A549 (cell line): ENCODE data around the gene LRSAM1. TPM values are rescaled to one million over a fixed set of nuclear protein-coding genes. Genes with fewer than 3 reads are reported as not detected.

Source experiments
- ATAC-seq, 2 experiments: fragments of 200-7000 bp in 1 of 2; fragments of >200 bp in 1 of 2; cut with Nextera tagmentation in 1 of 2; cut with Tn5 transposase in 1 of 2; 3 replicates each; pipeline versions ENCODE4 v1.8.0 to v1.9.1; 2018 to 2020; ENCODE audit warnings: mild to moderate bottlenecking in 1 of 2, moderate library complexity in 1 of 2
- CTCF ChIA-PET: fragments of 300-600 bp; sonication (Branson Sonifier 250); formaldehyde crosslinking; extraction: SDS; loops from one replicate; lab custom pipeline; 2021; ENCODE audit warnings: antibody characterized with exemption, inconsistent platforms; lab: Yijun Ruan, JAX
- POLR2A ChIA-PET: fragments of 350-600 bp; formaldehyde crosslinking; extraction: SDS; loops from one replicate; lab custom pipeline; 2021; ENCODE audit warnings: antibody characterized with exemption, inconsistent platforms; lab: Yijun Ruan, JAX
- DNase-seq, 2 experiments: peaks; one replicate each; pipeline versions ENCODE4 v3.0.0 to v3.0.0-alpha.2; 2011 to 2016; ENCODE audit warnings: low read depth in 1 of 2, low spot score in 1 of 2
- FAIRE-seq: peaks from 2 replicates; lab custom pipeline; 2011; peaks lifted over from hg19 to GRCh38; lab: Jason Lieb, UNC
- H3K27ac ChIP-seq, 2 experiments: fragments of >200 bp; sonication (Bioruptor Twin); formaldehyde crosslinking; 3 replicates each; pipeline ENCODE4 v1.5.1; 2016 to 2017
- H3K4me1 ChIP-seq: fragments of >200 bp; sonication (Bioruptor Twin); formaldehyde crosslinking; 3 replicates; pipeline ENCODE4 v1.6.1; 2016
- H3K4me2 ChIP-seq: fragments of >200 bp; sonication (Bioruptor Twin); formaldehyde crosslinking; 3 replicates; pipeline ENCODE4 v1.6.1; 2016
- H3K4me3 ChIP-seq: fragments of >200 bp; sonication (Bioruptor Twin); formaldehyde crosslinking; 3 replicates; pipeline ENCODE4 v1.5.1; 2016
- H3K9me3 ChIP-seq: fragments of >200 bp; sonication (Bioruptor Twin); formaldehyde crosslinking; 3 replicates; pipeline ENCODE4 v1.6.1; 2016
- BHLHE40 ChIP-seq: IDR thresholded peaks from 2 replicates; pipeline ENCODE4 v1.6.1; 2012; ENCODE audit warnings: low read depth, low read length, inconsistent platforms
- CHD2 ChIP-seq: fragments of 150-350 bp; IDR thresholded peaks from 2 replicates; pipeline ENCODE4 v1.6.1; 2014; ENCODE audit warnings: low read length; ENCODE audit not compliant: partially characterized antibody
- E2F6 ChIP-seq: IDR thresholded peaks from 2 replicates; pipeline ENCODE4 v1.6.1; 2012; ENCODE audit warnings: low read depth, borderline replicate concordance
- FOXS1 ChIP-seq: fragments of 250-450 bp; sonication (Bioruptor Pico); IDR thresholded peaks from 2 replicates; pipeline ENCODE4 v1.5.0; 2020; ENCODE audit warnings: mild to moderate bottlenecking, moderate library complexity
- HOXA7 ChIP-seq: fragments of 250-450 bp; sonication (Bioruptor Pico); IDR thresholded peaks from 2 replicates; pipeline ENCODE4 v1.5.0; 2020; ENCODE audit warnings: mild to moderate bottlenecking, moderate library complexity
- HOXB5 ChIP-seq: fragments of 250-450 bp; sonication (Bioruptor Pico); IDR thresholded peaks from 2 replicates; pipeline ENCODE4 v1.5.0; 2020; ENCODE audit warnings: mild to moderate bottlenecking, moderate library complexity
- JUN ChIP-seq, 2 experiments: fragments of >200 bp; sonication (Bioruptor Twin); formaldehyde crosslinking; IDR thresholded peaks; 2 replicates in 1 of 2; 3 replicates in 1 of 2; pipeline ENCODE4 v1.6.1; 2016 to 2017
- KDM1A ChIP-seq: fragments of 200-600 bp; sonication (generic); IDR thresholded peaks from 2 replicates; pipeline ENCODE4 v1.6.1; 2016; ENCODE audit warnings: low read depth, mild to moderate bottlenecking
- MAFK ChIP-seq: fragments of 450-650 bp; IDR thresholded peaks from 2 replicates; pipeline ENCODE4 v1.6.1; 2014; ENCODE audit not compliant: partially characterized antibody
- MAZ ChIP-seq: fragments of 150-350 bp; IDR thresholded peaks from 2 replicates; pipeline ENCODE4 v1.6.1; 2014; ENCODE audit warnings: antibody characterized with exemption, low read depth, low read length, borderline replicate concordance
- MYC ChIP-seq: IDR thresholded peaks from 2 replicates; pipeline ENCODE4 v1.6.1; 2012; ENCODE audit warnings: mild to moderate bottlenecking, inconsistent platforms, low read length, improper control_type of control experiment, borderline replicate concordance
- NFE2L2 ChIP-seq: fragments of 150-350 bp; conservative IDR thresholded peaks from 2 replicates; pipeline ENCODE4 v1.6.1; 2014; ENCODE audit warnings: low read length
- NPAS2 ChIP-seq: fragments of 250-450 bp; sonication (Bioruptor Pico); IDR thresholded peaks from 2 replicates; pipeline ENCODE4 v1.8.0; 2022; ENCODE audit warnings: mild to moderate bottlenecking, moderate library complexity, borderline replicate concordance
- NR3C1 ChIP-seq: fragments of >200 bp; sonication (Bioruptor Twin); formaldehyde crosslinking; IDR thresholded peaks from 3 replicates; pipeline ENCODE4 v1.6.1; 2017
- PHF8 ChIP-seq: fragments of 200-600 bp; sonication (generic); IDR thresholded peaks from 2 replicates; pipeline ENCODE4 v1.6.1; 2016; ENCODE audit warnings: low read depth, mild to moderate bottlenecking, antibody characterized with exemption, moderate library complexity, borderline replicate concordance
- POLR2A ChIP-seq: IDR thresholded peaks from 2 replicates; pipeline ENCODE4 v1.6.1; 2012; ENCODE audit warnings: mild to moderate bottlenecking, low read length
- POLR2AphosphoS2 ChIP-seq: conservative IDR thresholded peaks from 2 replicates; pipeline ENCODE4 v1.6.1; 2012; ENCODE audit warnings: low read length, improper control_type of control experiment, inconsistent platforms
- RCOR1 ChIP-seq: fragments of 150-350 bp; IDR thresholded peaks from 2 replicates; pipeline ENCODE4 v1.6.1; 2014; ENCODE audit warnings: antibody characterized with exemption, low read length, low read depth
- RFX5 ChIP-seq: fragments of 450-650 bp; IDR thresholded peaks from 2 replicates; pipeline ENCODE4 v1.7.1; 2014; ENCODE audit warnings: antibody characterized with exemption, mild to moderate bottlenecking, moderate library complexity
- SMC3 ChIP-seq: fragments of >200 bp; sonication (Bioruptor Twin); formaldehyde crosslinking; IDR thresholded peaks from 3 replicates; pipeline ENCODE4 v1.6.1; 2018; ENCODE audit warnings: inconsistent platforms
- SREBF2 ChIP-seq: fragments of 450-650 bp; IDR thresholded peaks from 2 replicates; pipeline ENCODE4 v1.6.1; 2014; ENCODE audit warnings: mild to moderate bottlenecking, moderate library complexity
- ZFP36 ChIP-seq: fragments of 450-650 bp; IDR thresholded peaks from 2 replicates; pipeline ENCODE4 v1.6.1; 2014; ENCODE audit warnings: borderline replicate concordance; ENCODE audit not compliant: partially characterized antibody
- ZNF302 ChIP-seq: fragments of 250-450 bp; sonication (Bioruptor Pico); IDR thresholded peaks from 2 replicates; pipeline ENCODE4 v1.9.0; 2021; ENCODE audit warnings: inconsistent platforms, mild to moderate bottlenecking, moderate library complexity
- ZSCAN20 ChIP-seq: fragments of 250-450 bp; sonication (Bioruptor Pico); IDR thresholded peaks from 2 replicates; pipeline ENCODE4 v1.8.0; 2022; ENCODE audit warnings: mild to moderate bottlenecking, moderate library complexity
- WGBS: methylation state at CpG from one replicate; pipeline ENCODE4 v1.1.6; 2017; ENCODE audit errors: missing lambda C conversion rate; 5-methylcytosine and 5-hydroxymethylcytosine counted together
- polyA plus RNA-seq, 4 experiments: library from polyadenylated mRNA; depleted of rRNA in 3 of 4; stranded (reverse); fragments of >200 nt; fragmentation: RNase III in 1 of 4; extraction: RNeasy Plus Mini Kit Qiagen cat#74134 plus additional on column Dnase treatment in 1 of 4; gene quantifications; 2 replicates in 3 of 4; 3 replicates in 1 of 4; pipeline ENCODE4 v1.2.3, GENCODE V29; 2011 to 2017
- TF ChIP-seq, protein P1 (sequence below): fragments of 250-450 bp; sonication (Bioruptor Pico); IDR thresholded peaks from 2 replicates; pipeline ENCODE4 v1.5.0; 2021; ENCODE audit warnings: mild to moderate bottlenecking, moderate library complexity, borderline replicate concordance

LRSAM1 gene
- polyA plus RNA-seq, 2 of the 4 experiments (the other 2 are of a cell fraction): 5.1 to 10.0 TPM

DNA sequence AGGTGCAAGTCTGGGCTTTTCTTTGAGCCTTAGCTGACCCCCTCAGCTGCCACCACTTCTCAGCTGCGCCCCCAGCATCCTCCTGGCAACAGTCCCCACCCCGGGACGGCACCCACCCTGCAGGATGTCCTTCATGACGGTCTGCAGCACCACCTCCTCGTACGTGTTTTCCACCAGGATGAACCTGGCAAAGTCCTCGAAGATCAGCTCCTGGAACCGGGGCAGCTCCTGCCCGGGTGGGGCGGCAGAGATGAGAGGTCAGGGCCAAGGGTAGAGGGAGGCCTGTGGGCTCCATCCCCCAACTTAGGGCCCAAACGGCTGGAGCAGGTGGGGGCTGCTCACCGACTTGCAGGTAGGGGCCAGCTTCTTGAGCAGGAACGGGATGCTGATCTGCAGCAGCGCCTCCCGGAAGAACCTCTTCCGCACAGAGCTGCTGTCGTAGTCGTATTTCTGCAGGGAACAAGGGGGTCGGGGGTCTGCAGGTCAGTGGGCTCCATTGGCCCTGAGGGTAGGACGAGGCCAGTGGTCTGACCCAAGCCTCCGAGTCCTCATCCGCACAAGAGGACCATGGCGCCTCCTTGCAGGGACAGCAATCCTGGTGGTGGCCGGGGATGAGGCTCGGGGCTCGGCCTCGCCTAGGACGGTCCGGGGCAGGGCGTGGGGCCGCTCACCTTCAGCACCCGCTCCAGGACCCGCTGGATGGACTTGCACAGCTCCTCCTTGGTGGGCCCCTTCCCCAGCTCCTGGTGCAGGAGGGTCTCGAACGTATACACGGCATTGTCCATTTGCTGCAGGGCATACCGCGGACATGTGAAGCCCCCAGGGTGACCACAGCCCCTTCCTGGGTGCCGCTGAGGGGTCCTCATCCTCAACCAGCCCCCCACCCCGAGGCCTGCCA, 56.7 kb downstream of the LRSAM1 start:
- ChIA-PET POLR2A (no interaction called here), CTCF (interaction anchor here (0.7 to 36.3 kb wide), 17 partner anchors 9 to 413 kb away, joined by 3 to 821 read pairs (median 5); partner anchors contain the start of gene TOR2A)

GRCh38 chr9:127508901-127509260, 57.6 kb downstream of the LRSAM1 start:
- ChIA-PET CTCF (interaction anchor here (1.0 to 36.3 kb wide), 11 partner anchors 13 to 412 kb away, joined by 3 to 821 read pairs (median 4); partner anchors contain the start of gene TOR2A), POLR2A (no interaction called here)
- H3K4me3 ChIP-seq: no peak overlapping the region
- no peak for FAIRE-seq
- no peak for TF ChIP-seq ZFP36
- no peak for TF ChIP-seq MAZ
- no peak for TF ChIP-seq NFE2L2
- TF ChIP-seq ZNF302 (CRISPR knock-in tag): no peak
- no peak for TF ChIP-seq E2F6
- TF ChIP-seq RCOR1: no peak
- TF ChIP-seq CHD2: no peak
- no peak for TF ChIP-seq ZSCAN20 (CRISPR knock-in tag)
- WGBS: 83% methylated on average over 17 of the region's 19 CpGs
- H3K4me1 ChIP-seq: peaks cover 24% of the 10 kb centered on the region
- no peak for ATAC-seq
- no peak for DNase-seq
- H3K27ac ChIP-seq: no peak overlapping the region
- H3K9me3 ChIP-seq: no peaks in the 10 kb centered on the region
- H3K4me2 ChIP-seq: no peak overlapping the region

More for the DNA sequence above, 56.7 kb downstream of the LRSAM1 start:
- DNase-seq (no peak), ATAC-seq (no peak)
- no peak for TF ChIP-seq FOXS1 (CRISPR knock-in tag)
- no peak for TF ChIP-seq KDM1A
- TF ChIP-seq SMC3: no peak
- TF ChIP-seq PHF8: no peak
- TF ChIP-seq MYC: no peak
- no peak for TF ChIP-seq E2F6
- no peak for TF ChIP-seq NFE2L2
- no peak for TF ChIP-seq RFX5
- TF ChIP-seq, all 56 proteins: peak for 0
- H3K4me3 ChIP-seq: no peak overlapping the region
- WGBS: 94% methylated on average over 15 of the region's 40 CpGs
- peak overlapping the region in 1 of 2 experiments; percentile 79; a peak in 2 of 6 replicates for H3K27ac ChIP-seq
- no peak for FAIRE-seq
- no peaks in the 10 kb centered on the region for H3K9me3 ChIP-seq
- no peak overlapping the region for H3K4me2 ChIP-seq
- H3K4me1 ChIP-seq: peaks cover 24% of the 10 kb centered on the region

GRCh38 chr9:127509261-127509954, 58.1 kb downstream of the LRSAM1 start:
- FAIRE-seq: no peak
- no peak overlapping the region for H3K4me2 ChIP-seq
- ChIA-PET POLR2A (no interaction called here), CTCF (interaction anchor here (0.7 to 36.3 kb wide), 9 partner anchors 10 to 255 kb away, joined by 3 to 821 read pairs (median 3); partner anchors contain the start of gene TOR2A)
- peaks cover 22% of the 10 kb centered on the region for H3K4me1 ChIP-seq
- ATAC-seq: no peak
- no peak for TF ChIP-seq MAZ
- TF ChIP-seq SREBF2: no peak
- TF ChIP-seq RFX5: no peak
- TF ChIP-seq BHLHE40: no peak
- TF ChIP-seq MAFK: no peak
- no peak for TF ChIP-seq HOXB5
- no peak for TF ChIP-seq HOXA7 (CRISPR knock-in tag)
- no peak for TF ChIP-seq POLR2A
- TF ChIP-seq POLR2AphosphoS2: no peak
- TF ChIP-seq JUN (IDR thresholded peaks at IDR 0.05): no peak
- no peak for TF ChIP-seq NPAS2 (CRISPR knock-in tag)
- TF ChIP-seq NR3C1: no peak
- TF ChIP-seq, protein P1, sequence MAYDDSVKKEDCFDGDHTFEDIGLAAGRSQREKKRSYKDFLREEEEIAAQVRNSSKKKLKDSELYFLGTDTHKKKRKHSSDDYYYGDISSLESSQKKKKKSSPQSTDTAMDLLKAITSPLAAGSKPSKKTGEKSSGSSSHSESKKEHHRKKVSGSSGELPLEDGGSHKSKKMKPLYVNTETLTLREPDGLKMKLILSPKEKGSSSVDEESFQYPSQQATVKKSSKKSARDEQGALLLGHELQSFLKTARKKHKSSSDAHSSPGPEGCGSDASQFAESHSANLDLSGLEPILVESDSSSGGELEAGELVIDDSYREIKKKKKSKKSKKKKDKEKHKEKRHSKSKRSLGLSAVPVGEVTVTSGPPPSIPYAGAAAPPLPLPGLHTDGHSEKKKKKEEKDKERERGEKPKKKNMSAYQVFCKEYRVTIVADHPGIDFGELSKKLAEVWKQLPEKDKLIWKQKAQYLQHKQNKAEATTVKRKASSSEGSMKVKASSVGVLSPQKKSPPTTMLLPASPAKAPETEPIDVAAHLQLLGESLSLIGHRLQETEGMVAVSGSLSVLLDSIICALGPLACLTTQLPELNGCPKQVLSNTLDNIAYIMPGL (CRISPR knock-in tag): no peak
- no peak overlapping the region for H3K4me3 ChIP-seq
- H3K9me3 ChIP-seq: no peaks in the 10 kb centered on the region
- WGBS: 86% methylated on average over 12 of the region's 13 CpGs
- no peak overlapping the region for H3K27ac ChIP-seq
- DNase-seq: no peak
